GM12873 (cell line): Measurements from ENCODE around the gene KRTAP10-12.

ENCODE experiments used
- TF ChIP-seq, protein P1 (sequence below): IDR thresholded peaks from 2 replicates; pipeline ENCODE4 v1.5.1; 2012; ENCODE audit warnings: low read depth, mild to moderate bottlenecking, moderate library complexity, low read length, control low read depth; ENCODE audit not compliant: insufficient read depth; ENCODE audit errors: missing control alignments

KRTAP10-12 gene

DNA sequence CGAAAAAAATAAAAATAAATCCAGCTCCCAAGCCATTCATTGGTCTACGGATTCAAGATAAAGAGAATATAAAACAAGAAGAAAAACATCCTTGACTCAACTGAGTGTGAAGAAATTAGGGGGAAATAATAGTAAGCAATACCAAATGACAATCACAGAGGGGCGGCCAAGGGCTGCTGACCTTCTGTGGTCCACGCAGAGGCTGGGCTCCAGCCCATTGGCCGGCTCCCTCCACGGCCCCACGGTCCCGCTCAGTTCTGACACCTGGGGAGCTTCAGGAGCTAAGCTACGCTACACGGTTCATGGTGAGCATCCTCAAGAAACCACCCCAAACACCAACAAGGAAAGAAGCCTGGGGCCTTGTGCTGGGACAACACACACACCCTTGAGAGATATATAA lies 400 bp upstream of the KRTAP10-12 start:
- TF ChIP-seq, protein P1, sequence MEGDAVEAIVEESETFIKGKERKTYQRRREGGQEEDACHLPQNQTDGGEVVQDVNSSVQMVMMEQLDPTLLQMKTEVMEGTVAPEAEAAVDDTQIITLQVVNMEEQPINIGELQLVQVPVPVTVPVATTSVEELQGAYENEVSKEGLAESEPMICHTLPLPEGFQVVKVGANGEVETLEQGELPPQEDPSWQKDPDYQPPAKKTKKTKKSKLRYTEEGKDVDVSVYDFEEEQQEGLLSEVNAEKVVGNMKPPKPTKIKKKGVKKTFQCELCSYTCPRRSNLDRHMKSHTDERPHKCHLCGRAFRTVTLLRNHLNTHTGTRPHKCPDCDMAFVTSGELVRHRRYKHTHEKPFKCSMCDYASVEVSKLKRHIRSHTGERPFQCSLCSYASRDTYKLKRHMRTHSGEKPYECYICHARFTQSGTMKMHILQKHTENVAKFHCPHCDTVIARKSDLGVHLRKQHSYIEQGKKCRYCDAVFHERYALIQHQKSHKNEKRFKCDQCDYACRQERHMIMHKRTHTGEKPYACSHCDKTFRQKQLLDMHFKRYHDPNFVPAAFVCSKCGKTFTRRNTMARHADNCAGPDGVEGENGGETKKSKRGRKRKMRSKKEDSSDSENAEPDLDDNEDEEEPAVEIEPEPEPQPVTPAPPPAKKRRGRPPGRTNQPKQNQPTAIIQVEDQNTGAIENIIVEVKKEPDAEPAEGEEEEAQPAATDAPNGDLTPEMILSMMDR = no peak

GRCh38 chr21:44697811-44698734 lies 1.1 kb downstream of the KRTAP10-12 start:
- TF ChIP-seq, protein P1 = no peak

GRCh38 chr21:44699502-44700001 lies 2.6 kb downstream of the KRTAP10-12 start:
- TF ChIP-seq, protein P1 = no peak

GRCh38 chr21:44700101-44701022 lies 3.4 kb downstream of the KRTAP10-12 start:
- TF ChIP-seq, protein P1 = no peak

DNA sequence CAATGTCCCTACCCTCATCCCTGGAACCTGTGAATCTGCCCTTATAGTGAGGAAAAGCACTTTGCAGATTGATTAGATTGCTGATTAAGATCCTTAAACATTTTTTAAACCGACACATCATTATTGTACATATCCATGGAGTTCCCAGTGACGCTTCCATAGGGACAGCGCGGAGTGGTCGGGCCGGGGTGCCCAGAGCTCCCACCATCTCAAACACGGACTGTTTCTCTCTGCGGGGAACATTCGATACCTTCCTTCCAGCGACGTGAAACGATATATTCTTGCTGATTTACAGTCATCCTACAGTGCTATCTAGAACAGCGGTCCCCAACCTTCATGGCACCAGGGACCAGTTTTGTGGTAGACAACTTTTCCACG lies 4.0 kb downstream of the KRTAP10-12 start:
- TF ChIP-seq, protein P1 = no peak

GRCh38 chr21:44701541-44701940 lies 4.6 kb downstream of the KRTAP10-12 start:
- TF ChIP-seq, protein P1 = no peak
